Kidney tubule cell (primary cell): Measurements from ENCODE around the gene RUVBL2.

ENCODE experiments used
- DNase-seq: peaks from one replicate; pipeline ENCODE4 v3.0.0-alpha.2; 2018; ENCODE audit warnings: low spot score

RUVBL2 gene

GRCh38 chr19:48989701-48990291, 3.9 kb upstream of the RUVBL2 start:
- no peak for DNase-seq

GRCh38 chr19:48990400-48990799, 3.3 kb upstream of the RUVBL2 start:
- DNase-seq: no peak

DNA sequence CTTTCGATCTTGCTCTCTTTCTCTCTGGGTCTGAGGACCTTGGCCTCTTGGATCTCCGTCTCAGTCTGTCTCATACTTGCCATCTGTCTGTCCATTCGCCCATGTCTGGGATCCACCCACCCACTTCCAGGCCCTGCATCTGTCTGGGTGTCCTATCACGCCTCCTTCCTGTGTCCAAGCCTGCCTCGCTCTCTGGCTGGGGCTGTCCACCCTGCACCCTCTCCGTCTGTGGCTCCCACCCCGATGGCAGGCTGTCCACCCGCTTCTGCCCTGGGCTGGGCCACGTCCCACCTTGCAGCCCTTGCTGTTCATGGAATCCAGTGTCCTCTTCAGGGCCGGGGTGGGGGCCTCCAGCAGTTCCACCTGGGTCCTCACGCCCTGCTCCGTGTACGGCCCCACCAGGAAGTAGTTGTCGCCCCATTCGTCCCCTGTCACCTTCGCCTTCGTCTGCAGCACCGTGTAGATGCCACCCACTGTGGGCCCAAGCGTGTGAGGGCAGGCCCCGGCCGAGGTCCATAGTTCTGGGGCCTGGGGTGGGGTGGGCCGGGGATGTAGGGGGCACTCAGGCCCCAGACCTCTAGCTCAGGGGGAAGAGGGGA, 2.6 kb upstream of the RUVBL2 start:
- no peak for DNase-seq

DNA sequence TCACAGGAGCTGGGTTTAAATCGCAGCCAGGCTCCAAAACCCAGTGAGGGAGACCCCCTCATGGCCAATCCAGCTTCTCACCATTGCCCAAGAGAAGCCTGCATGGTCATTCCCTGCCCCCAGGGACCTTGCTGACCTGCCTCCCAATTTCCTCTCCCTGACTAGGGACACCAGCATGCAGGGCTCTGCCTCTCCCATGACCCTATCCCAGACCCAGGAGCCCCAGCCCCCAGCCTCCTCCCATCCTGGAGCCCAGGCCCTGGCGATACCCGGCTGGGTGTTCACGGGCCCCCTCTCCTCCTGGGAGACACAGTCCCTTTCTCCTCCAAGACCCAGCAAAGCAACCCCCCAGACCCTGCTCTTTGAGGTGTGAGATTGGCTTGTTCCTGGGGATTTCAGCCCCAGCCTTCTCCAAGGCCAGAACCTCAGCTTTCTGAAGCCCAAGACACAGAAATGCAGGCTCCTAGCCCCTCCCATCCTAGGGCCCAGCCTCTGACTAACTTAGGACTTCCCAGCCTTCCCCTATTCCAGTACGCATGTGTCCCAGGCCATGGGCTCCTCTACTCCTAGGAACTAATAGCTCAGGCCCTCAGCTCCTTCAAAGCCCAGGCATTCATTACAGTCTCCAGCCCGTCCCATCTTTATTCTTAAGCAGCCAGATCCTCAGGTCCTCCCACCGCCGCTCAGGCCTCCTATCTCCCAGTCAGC, 1.7 kb upstream of the RUVBL2 start:
- peak; percentile 85 for DNase-seq

GRCh38 chr19:48992581-48993174, 1.0 kb upstream of the RUVBL2 start:
- DNase-seq: no peak

DNA sequence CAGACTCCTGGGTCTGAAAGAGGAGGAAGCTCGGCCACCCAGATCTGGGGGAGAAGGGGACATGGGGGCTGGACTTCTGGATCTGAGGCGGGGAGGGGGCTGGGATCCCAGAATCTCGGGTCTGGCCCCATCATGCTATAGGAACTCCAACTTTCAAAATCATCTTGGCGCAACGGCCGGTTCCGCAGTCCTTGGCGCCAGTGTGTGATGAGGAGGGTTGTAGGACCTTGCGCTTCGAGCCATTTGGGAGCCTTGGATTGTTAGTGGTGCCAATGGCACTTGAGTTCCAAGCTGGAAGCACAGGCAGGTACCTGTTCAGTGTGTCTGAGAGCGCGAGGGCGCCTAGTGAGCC, 324 bp downstream of the RUVBL2 start:
- no peak for DNase-seq

- DNase-seq: peak; percentile 79
These were observed 4.3 kb downstream of the RUVBL2 start for GRCh38 chr19:48997972-48998371.

DNA sequence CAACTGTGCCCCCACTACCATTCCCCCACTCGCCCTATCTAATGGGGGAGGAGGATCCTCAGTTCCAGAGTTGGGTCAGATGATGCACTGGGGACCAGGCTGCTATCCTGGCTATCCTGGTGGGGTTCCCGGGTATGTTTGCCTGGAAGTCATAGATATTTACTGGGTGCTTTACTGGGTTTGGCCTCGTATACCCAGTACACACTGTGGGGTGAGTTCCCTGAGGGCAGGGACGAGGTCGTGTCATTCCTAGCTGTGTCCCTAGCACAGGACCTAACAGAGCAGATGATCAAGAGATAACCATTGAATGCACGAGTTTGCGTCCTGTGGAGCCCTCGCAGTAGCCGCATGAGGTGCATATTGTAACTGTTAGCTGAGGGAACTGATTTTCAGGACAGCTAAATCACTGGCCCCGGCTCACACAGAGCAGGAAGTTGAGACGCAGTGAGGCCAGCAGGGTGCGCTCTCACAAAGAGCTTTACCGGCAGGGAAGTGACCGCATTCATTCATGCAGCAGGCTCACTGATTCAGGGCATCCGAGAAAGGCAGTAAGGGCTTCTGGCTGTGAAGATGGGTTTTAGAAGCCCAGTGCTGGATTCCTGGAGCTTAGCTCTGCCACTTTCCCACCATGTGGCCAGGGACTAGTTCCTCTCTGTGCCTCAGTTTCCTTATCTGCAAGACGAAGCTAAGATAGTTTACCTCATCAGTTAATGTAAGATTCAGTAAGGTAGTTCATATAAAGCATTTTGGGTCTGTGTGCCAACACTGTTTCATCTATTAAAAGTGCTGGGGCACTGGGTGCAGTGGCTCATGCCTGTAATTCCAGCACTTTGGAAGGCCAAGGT, 6.0 kb downstream of the RUVBL2 start:
- peak; percentile 63 for DNase-seq

- no peak for DNase-seq
These were observed 10.4 kb downstream of the RUVBL2 start for GRCh38 chr19:49004133-49004532.

GRCh38 chr19:49004964-49005614, 11.4 kb downstream of the RUVBL2 start:
- no peak for DNase-seq

- DNase-seq: no peak
These were observed 13.2 kb downstream of the RUVBL2 start for GRCh38 chr19:49006905-49007304.

DNA sequence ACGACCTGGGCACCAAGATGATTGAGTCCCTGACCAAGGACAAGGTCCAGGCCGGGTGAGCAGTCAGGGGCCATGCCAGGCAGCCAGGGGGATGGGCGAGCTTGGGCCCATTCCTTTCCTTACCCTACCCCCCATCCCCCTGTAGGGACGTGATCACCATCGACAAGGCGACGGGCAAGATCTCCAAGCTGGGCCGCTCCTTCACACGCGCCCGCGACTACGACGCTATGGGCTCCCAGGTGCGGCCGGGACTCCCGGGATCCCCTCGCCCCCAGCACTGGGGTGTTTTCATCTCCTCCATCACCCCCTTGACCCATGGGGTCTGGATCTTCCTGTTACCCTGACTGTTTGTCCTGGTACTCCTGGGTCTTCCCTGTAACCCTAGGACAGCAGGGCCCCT, 16.1 kb downstream of the RUVBL2 start:
- DNase-seq: no peak

- DNase-seq: no peak
These were observed 16.8 kb downstream of the RUVBL2 start for GRCh38 chr19:49010453-49010852.

DNA sequence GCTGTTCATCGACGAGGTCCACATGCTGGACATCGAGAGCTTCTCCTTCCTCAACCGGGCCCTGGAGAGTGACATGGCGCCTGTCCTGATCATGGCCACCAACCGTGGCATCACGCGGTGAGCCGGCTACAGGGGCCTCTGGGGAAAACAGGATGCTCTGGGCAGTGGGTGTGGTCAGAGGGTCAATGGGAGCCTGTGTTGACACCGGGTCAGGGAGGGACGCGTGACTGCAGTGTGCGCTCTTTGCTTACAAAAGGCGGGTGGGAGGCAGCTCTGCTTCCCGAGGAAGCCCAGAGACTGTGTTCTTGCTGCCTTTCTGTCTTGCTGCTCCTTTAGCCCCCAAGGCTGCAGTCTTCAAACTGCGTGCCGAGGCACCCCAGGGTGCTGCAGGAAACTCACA, 17.5 kb downstream of the RUVBL2 start:
- no peak for DNase-seq

DNA sequence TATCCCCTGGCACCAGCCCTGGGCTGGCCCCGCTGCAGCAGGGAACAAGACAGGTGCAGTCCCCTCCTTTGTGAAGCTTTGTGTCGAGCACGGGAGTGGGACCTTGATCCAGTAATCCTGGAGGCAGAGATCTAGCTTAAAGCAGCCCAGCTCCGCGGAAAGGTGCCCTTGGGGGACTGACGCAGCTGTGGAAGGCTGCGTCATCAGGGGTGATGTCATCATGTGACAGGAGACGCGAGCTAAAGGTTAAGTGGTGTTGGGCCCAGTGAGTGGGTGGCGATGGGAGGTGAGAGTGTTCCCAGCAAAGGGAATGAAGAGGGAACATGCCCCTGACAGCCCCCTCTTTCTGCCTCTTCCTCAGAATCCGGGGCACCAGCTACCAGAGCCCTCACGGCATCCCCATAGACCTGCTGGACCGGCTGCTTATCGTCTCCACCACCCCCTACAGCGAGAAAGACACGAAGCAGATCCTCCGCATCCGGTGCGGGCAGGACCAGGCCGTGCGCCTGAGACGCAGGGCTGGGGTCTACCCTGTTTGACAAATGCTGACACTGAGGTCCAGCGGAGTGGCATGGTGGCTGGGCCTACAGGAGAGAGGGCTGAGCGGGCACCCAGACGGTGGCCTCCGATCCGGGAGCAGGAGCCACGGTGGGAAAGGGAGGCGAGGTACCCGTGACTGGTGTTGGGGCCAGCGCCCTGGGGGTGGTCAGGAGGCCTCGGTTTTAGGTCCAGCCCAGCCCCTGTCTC, 20.6 kb downstream of the RUVBL2 start:
- DNase-seq: no peak

DNA sequence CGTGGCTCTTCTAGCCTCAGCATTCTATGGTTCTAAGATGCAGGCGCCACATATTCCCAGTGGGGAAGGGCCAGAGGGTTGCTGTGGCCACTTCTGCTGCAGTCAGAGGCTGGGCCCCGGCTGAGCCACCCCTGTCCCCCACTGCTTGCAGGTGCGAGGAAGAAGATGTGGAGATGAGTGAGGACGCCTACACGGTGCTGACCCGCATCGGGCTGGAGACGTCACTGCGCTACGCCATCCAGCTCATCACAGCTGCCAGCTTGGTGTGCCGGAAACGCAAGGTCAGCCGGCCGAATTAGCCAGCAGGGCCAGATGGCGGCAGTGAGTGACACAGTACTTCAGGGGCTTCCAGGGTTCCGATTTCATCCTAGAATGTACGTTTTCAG, 21.2 kb downstream of the RUVBL2 start:
- DNase-seq: no peak

GRCh38 chr19:49016067-49016839, 22.6 kb downstream of the RUVBL2 start:
- peak; percentile 0 for DNase-seq

DNA sequence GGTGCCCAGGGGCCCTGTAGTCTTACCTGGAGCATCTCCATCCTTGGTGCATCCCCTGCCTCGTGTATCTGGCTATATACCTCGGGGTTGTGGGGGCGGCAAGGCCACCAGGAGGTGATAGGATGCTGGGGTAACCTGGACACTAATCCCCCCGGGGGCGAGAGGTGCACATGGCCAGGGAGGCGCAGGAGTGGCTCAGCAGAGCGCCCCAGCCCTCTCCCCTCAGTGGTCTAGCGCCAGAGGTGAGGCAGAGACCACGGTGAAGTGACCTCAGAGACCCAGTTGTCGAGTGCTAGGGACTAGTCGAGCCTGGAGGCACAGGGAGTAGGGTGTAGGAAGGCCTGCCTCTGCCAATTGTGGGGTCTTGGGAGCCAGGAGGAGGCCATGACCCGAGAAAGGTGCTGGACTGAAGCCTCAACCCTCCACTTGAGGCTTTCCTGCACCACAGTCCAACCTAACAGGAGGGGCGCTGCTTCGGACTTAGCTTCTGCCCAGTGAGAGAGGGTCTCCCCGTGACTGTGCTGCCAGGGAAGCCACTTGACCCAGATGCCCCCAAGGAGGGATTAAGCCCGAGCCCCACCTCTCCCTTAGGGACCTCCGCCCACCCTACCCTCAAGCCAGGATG, 23.5 kb downstream of the RUVBL2 start, which contains the start of gene LHB:
TSS of gene LHB (minus strand) at position 51 of the 625 bp plus-strand sequence. CDS start at position 41, 10 bp downstream.
- DNase-seq: peak; percentile 1

GRCh38 chr19:49017666-49018351, 24.1 kb downstream of the RUVBL2 start:
- DNase-seq: peak; percentile 63
